ENCODE measurements around the gene TMEM205.
A peak's percentile ranks its signal among the peaks of the same experiment; 100 is the strongest.

Gene TMEM205

DNA sequence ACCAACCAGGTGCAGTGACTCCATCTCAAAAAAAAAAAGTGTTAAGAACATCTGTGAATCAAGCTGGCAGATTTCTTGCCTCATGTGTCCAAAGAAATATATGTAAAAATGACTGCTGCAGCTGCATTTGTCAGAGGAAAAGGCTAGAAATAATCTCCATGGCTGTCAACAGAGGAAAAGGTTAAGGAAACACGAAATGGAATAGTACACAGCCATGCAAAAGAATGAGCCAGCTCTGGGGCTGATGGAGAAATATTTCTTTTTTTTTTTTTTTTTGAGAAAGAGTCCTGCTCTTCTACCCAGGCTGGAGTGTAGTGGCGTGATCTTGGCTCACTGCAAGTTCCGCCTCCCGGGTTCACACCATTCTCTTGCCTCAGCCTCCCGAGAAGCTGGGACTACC lies 13.2 kb downstream of the TMEM205 start:
- no peak overlapping the region for H3K4me3 ChIP-seq
- H3K36me3 ChIP-seq: peaks cover 53 to 94% (median 67%) of the 10 kb centered on the region in 3 donors
- TF ChIP-seq, protein P1, sequence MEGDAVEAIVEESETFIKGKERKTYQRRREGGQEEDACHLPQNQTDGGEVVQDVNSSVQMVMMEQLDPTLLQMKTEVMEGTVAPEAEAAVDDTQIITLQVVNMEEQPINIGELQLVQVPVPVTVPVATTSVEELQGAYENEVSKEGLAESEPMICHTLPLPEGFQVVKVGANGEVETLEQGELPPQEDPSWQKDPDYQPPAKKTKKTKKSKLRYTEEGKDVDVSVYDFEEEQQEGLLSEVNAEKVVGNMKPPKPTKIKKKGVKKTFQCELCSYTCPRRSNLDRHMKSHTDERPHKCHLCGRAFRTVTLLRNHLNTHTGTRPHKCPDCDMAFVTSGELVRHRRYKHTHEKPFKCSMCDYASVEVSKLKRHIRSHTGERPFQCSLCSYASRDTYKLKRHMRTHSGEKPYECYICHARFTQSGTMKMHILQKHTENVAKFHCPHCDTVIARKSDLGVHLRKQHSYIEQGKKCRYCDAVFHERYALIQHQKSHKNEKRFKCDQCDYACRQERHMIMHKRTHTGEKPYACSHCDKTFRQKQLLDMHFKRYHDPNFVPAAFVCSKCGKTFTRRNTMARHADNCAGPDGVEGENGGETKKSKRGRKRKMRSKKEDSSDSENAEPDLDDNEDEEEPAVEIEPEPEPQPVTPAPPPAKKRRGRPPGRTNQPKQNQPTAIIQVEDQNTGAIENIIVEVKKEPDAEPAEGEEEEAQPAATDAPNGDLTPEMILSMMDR (IDR thresholded peaks at IDR 0.05): no peak
- intact Hi-C loops (cut with DNase I; ENCODE audit: low total_unique reads): no loop called here
- H3K9me3 ChIP-seq: no peaks in the 10 kb centered on the region
- H3K27ac ChIP-seq: no peak overlapping the region
- H3K27me3 ChIP-seq: no peaks in the 10 kb centered on the region
- DNase-seq: no peak
- H3K4me1 ChIP-seq: no peaks in the 10 kb centered on the region

DNA sequence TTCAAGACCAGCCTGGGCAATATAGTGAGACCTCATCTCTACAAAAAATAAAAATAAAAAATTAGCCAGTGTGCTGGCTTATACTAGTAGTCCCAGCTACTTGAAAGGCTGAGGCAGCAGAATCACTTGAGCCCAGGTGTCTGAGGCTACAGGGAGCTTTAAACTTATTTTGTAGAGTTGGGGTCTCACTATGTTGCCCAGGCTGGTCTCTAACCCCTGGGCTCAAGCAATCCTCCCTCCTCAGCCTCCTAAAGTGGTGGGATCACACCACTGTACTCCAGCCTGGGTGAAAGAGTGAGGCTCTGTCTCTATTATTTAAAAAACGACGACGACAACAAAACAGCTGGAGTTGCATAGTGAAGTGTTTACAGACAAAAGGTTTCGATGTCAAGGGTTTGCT lies 14.6 kb downstream of the TMEM205 start:
- no peaks in the 10 kb centered on the region for H3K27me3 ChIP-seq
- no peak overlapping the region for H3K4me3 ChIP-seq
- intact Hi-C loops (cut with DNase I; ENCODE audit: low total_unique reads): no loop called here
- no peak for DNase-seq
- no peak overlapping the region for H3K27ac ChIP-seq
- TF ChIP-seq, protein P1 (IDR thresholded peaks at IDR 0.05): no peak
- H3K4me1 ChIP-seq: no peaks in the 10 kb centered on the region
- H3K9me3 ChIP-seq: no peaks in the 10 kb centered on the region
- peaks cover 64 to 97% (median 77%) of the 10 kb centered on the region in 3 donors for H3K36me3 ChIP-seq

DNA sequence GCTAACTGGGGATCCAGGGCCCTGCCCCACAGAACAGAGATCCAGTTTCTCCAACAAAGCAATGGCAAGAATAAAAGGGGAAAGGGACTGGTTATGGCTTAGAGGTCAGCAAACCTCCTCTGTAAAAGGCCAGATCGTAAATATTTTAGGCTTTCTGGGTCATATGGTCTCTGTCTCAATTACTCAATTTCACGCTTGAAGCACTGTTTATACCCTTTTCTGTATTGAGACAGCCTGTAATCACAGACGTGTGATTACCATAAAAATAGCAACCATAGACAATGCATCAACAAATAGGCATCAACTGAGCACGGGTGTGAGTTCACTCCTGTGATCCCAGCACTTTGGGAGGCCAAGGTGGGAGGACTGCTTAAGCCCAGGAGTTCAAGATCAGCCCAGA lies 15.9 kb downstream of the TMEM205 start:
- H3K9me3 ChIP-seq: no peaks in the 10 kb centered on the region
- intact Hi-C loops (cut with DNase I; ENCODE audit: low total_unique reads): no loop called here
- peaks cover 0 to under 1% (median under 1%) of the 10 kb centered on the region in 4 donors for H3K4me1 ChIP-seq
- DNase-seq: no peak
- no peak overlapping the region for H3K27ac ChIP-seq
- H3K27me3 ChIP-seq: no peaks in the 10 kb centered on the region
- no peak overlapping the region for H3K4me3 ChIP-seq
- peaks cover 53 to 97% (median 75%) of the 10 kb centered on the region in 3 donors for H3K36me3 ChIP-seq
- TF ChIP-seq, protein P1 (IDR thresholded peaks at IDR 0.05): no peak

DNA sequence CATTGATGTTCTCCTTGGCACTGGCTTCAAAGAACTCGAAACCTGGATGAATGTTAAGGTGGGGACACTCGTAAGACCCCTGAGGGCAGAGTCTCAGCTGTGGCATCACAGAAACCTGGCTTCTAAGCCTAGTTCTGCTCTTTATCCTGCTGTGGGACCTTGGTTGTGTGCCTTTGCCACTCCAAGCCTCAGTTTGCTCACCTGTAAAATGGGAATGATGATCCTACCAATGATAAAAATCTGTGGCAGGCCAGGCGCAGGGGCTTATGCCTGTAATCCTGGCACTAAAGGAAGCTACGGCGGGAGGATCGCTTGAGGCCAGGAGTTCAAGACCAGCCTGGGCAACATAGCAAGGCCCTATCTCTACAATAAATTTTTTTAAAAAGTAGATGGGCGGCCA lies 20.5 kb downstream of the TMEM205 start:
- no peaks in the 10 kb centered on the region for H3K9me3 ChIP-seq
- no peak overlapping the region for H3K27ac ChIP-seq
- H3K36me3 ChIP-seq: peaks cover 25 to 57% (median 46%) of the 10 kb centered on the region in 3 donors
- DNase-seq: no peak
- no peaks in the 10 kb centered on the region for H3K27me3 ChIP-seq
- H3K4me3 ChIP-seq: no peak overlapping the region
- TF ChIP-seq, protein P1 (IDR thresholded peaks at IDR 0.05): no peak
- peaks cover 5 to 23% (median 16%) of the 10 kb centered on the region in 4 donors for H3K4me1 ChIP-seq
- intact Hi-C loops (cut with DNase I; ENCODE audit: low total_unique reads): no loop called here

DNA sequence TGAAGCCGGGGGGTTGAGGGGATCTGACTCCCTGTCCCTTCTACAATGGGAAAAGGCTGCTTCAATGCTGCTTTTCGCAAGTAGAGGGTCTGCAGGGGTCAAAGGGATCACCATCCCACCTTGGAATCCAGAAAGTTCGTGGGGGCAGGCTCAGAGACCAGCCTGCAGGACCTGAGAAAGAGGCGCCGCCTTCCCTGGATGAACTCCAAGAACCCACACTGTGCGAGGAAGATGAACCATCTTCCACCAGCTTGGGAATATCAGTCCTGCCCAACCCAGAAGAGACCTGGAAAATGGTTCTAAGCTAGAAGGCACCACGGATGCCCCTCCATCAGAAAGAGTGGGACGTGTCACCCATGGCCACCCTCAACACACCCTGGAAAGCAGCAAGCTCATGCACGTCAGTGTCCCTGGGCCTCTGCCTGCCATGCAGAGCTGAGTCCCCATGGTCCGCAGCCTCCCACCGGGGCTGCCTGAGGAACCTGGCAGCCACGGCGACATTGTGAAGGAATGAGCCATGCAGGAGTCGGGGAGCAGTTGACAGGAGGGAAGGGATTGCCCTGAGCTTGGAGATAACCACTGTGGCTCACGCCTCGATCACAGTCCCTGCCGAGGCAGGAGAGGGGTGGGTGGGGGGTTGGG lies 21.2 kb downstream of the TMEM205 start:
- Histone ChIP-seq H3K36me3 (peaks cover 21 to 50% (median 46%) of the 10 kb centered on the region in 3 donors), H3K4me1 (peaks cover 5 to 23% (median 16%) of the 10 kb centered on the region in 4 donors), H3K27ac (peak overlapping the region; percentile 62 to 82), H3K4me3 (no peak overlapping the region), H3K27me3 (no peaks in the 10 kb centered on the region), H3K9me3 (no peaks in the 10 kb centered on the region)
- DNase-seq: no peak
- intact Hi-C loops (cut with DNase I; ENCODE audit: low total_unique reads): no loop called here
- TF ChIP-seq, protein P1 (IDR thresholded peaks at IDR 0.05): no peak

Data from tibial artery (tissue), 4 donors.